ENCODE results near the gene MPV17.
"Not testable (repeated sequence)": the region's sequence is repeated elsewhere in the genome, so short reads cannot be mapped to it uniquely, and the experiment has no call there.

The MPV17 gene, protein sequence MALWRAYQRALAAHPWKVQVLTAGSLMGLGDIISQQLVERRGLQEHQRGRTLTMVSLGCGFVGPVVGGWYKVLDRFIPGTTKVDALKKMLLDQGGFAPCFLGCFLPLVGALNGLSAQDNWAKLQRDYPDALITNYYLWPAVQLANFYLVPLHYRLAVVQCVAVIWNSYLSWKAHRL

DNA sequence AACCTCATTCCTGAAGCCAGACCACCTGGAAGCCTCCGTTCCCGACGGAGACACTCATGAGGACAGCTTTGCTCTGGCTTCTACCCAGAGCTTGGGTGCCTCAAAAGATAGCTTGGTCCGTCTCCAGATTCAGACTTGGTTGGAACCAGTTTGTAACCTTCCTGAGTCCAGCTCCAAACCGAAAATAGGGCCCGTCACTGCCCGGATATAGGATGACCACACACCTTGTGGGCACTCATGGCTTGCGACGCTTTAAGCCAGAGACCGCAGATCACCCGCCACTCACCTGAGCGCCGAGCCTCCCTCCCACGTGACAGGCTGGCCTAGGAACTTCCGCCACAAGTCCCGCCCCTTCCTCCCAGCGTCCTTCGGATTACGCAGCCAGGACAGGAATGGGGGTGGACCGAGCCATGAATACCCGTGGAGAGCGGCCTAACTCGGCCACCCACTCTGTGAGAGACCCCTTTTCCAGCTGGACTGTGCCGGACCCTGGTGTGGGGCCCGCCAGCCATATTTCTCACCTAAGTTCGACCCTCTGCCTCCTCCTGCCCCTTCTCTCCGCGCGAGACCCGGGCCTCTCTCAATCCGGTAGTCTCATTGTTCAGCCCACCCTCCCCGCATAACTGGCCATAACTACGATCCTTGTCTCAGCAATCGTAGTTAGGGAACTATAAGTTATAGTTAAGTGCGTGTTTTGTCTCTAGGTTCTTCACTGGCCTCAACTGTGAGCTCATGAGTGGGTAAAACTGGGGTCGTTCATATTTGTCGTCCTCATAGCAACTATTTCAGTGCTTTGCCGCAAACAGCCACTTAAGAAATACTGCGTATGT is at the start of gene MPV17:
MPV17 (minus strand) TSS at position 332 of the 830 bp plus-strand sequence. CDS start 580 bp downstream, outside the sequence.
- FAIRE-seq (no peak), DNase-seq (ENCODE audit: low spot score) (peak; percentile 83)

DNA sequence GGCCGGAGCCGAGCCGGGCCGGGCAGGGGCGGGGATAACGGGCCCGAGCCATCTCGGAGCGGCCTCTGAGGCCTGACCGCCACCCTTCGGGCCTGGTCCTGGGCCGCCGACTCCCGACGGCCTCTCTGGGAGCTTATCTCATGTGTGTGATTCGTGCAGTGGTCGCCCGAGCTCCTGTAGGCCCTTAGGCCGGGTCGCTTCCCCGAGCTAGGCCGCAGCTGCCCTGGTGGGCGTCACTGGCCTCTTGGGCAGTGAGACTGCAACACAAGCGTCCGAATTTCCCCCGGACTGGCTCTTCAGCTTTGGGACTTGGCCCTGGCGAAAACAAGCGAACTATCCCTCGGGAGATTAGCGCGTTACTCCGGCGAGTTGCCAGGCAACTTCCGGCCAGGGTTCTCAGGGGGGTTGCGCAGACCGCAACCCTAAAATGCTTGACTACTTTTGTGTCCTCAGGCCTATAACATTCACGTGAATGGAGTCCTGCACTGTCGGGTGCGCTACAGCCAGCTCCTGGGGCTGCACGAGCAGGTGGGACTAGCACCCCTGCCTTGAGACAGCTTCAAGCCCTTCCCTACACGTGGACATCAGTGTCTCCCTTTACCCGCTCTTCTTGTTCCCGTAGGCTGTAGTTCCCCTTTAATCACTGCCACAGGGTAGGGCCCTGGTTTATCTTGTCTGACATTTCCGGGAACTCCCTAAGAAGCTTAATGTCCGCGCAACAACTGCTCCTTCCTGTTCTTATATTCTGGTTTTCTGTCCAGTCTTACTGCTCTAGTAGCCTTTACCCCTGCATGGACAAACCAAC is 48.1 kb upstream of the MPV17 start:
- peak; percentile 31 for DNase-seq (ENCODE audit: low spot score)
- FAIRE-seq = no peak

DNA sequence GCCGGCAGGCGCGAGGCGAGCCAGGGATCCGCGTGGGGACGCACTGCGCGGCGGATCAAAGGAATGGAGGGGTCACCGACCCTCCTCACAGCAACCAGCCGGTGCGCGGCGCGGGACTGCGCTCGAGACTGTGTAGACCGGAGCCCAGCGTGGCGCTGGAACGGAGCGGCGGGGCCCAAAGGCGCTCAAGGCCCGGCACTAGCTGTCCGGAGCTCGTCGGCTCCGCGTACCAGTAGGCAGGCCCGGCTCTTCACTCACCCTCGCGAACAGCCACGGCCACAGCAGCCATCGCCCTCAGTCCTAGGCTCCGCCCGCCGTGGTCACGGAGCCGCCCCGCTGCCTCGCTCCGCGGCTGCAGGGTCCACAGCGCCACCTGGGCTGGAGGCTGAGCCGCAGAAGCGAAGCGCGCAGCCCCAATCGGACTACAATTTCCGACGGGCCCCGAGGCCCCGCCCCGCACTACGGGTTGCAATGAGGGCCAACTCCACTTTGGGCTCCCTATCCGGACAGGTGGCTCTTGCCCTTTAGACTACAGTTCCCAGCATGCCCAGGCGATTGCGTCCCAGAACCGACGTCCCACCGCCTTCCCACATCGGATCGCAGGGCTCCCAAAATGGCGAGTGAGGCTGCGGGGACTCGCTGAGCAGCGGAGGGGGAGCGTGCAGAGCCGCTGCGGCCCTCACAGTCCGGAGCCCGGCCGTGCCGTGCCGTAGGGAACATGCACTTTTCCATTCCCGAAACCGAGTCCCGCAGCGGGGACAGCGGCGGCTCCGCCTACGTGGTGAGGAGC is 47.3 kb upstream of the MPV17 start, which contains the start of the genes EIF2B4 and SNX17:
EIF2B4 (minus strand) TSS at position 313 of the 790 bp plus-strand sequence; CDS start at position 289, 24 bp downstream.
SNX17 (plus strand) TSS at position 591 of the 790 bp plus-strand sequence; CDS start at position 719, 128 bp downstream.
- FAIRE-seq = peak; percentile 57
- DNase-seq (ENCODE audit: low spot score) = peak; percentile 98

DNA sequence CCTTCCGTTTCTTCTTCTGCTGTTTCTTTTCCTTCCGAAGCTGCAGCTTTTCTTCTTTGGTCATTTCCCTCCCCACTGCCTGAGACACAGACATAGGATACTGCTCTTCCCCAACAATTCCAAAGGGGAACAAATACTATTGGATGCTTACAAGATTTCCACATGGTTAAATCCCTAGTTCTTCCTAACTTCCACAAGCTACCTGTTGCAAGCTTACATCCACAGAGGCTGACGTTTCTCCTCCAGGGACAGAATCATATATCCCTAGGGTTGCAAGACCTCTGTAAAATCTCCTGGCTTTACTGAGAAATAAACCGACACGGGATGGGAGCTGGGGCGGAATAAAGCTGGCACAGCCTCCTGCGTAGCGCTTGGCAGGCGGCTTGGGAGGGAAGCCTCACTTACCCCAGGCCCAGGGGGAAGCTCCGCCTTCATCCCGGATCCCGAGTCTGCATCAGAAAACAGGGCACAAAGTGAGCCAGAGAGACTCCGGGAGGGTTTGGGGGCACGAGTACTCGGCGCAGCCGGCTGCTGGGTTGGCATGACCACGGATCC is 46.7 kb upstream of the MPV17 start:
- FAIRE-seq (no peak), DNase-seq (ENCODE audit: low spot score) (peak; percentile 13)

DNA sequence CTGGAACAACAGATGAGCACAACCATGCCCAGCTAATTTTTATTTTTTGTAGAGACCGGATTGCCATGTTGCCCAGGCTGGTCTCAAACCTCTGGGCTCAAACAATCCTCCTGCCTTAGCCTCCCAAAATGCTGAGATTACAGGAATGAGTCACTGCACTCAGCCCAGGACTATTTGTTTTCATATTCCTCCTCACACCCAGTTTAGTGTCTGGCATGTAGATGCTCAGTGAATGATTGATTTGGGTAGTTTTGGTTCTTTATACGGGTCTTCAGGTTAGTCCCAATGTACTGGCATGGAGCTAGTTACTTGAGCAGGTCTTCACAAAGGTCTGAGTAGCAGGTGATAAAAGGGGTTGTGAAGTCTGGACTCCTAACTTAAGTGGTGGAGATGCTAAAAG is 41.0 kb upstream of the MPV17 start:
- FAIRE-seq (no peak), DNase-seq (ENCODE audit: low spot score) (no peak)

DNA sequence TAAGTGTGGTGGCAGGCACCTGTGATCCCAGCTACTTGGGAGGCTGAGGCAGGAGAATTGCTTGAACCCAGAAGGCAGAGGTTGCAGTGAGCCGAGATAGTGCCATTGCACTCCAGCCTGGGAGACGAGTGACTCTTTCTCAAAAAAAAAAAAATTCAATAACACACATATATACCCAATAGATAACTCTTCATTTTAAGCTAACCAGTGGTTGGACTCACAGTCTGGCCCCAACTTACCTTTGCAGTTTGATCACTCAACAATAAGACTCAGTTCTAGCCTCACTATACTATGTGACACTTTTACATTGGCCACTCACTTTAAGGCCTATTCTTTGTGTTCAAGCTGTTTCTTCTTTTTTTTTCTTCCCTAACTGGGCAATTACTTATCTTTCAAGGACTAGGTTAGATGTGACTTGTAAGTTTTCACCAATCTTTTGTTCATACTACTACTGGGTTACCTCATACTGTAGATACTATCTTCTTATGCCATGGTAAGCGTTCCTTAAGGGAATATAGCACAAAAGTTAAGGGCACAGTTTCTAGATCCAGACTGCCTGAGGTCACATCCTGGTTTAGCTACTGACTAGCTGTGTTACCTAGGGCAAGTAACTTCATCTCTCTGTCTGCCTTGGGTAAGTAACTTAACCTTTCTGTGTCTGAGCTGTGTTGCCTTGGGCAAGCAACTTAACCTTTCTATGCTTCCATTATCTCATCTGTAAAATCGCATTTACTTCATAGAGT is 40.0 kb upstream of the MPV17 start:
- FAIRE-seq = no peak
- DNase-seq (ENCODE audit: low spot score) = no peak

DNA sequence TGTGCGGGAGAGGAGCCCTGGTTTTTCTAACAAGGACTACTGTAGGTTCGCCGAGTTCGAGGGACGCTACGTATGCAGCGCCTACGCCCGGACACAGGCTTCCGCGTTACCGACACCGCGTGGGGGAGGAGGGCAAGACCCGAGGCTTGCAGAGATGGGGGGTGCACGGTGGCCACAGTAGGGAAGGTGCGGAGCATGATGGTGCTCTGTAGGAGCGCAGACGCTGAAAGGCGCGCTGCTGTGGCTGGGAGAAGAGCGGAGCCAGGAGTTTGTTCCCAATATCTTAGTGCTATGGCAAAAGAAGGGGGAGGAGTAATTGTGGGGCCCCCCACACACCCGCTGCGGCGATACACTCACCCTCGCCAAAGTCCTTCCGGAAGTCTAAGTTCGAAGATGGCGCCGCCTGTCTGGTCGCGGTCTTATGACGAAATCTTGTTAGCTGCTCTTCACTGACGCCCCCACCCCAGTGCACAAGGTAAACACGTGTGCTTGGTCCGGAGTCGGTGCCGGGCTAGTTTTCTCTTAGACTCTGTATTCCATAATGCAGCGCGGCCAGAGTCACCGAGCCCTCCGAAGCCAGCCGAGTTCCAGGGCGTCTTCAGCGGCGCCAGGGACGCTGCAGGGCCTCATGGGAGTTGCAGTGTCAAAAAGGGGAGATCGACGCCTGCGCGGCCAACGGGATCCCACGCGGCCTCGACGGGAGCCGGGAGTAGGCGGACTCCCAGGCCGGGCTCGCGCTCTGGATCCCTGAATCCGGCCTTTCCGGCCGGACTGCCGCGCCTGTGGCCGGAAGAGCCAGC is 33.7 kb upstream of the MPV17 start, which contains the start of gene GTF3C2:
GTF3C2 (minus strand) TSS at position 383 of the 800 bp plus-strand sequence. CDS start 13,210 bp downstream, outside the sequence.
- FAIRE-seq (peak; percentile 47), DNase-seq (ENCODE audit: low spot score) (peak; percentile 91)

DNA sequence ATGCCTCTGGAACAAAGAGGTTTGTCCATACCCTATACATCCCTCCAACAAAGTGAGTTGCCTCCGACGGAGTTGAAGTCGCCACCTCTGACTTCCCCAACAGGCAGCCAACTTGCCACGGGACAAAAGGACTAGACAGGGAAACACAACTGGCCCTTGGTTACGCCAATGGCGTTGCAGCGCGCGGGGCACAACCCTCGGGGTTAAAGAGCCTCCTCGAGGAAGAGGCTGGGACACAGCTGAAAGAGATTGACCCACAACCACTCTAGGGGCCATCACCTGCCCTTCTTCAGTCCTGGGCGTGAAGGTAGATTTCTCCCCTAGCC is 33.1 kb upstream of the MPV17 start:
- DNase-seq (ENCODE audit: low spot score) (peak; percentile 46), FAIRE-seq (no peak)

DNA sequence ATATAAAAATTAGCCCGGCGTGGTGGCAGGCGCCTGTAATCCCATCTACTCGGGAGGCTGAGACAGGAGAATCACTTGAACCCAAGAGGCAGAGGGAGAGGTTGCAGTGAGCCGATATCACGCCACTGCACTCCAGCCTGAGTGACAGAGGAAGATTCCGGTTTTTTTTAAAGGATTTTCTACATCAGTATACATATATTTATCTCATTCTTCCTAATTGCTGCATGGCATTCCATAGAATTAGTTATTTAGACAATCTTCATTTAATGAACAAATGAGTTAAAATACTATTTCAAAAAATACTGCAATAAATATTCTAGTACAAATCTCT is 31.7 kb upstream of the MPV17 start:
- DNase-seq (ENCODE audit: low spot score) = no peak
- no peak for FAIRE-seq

DNA sequence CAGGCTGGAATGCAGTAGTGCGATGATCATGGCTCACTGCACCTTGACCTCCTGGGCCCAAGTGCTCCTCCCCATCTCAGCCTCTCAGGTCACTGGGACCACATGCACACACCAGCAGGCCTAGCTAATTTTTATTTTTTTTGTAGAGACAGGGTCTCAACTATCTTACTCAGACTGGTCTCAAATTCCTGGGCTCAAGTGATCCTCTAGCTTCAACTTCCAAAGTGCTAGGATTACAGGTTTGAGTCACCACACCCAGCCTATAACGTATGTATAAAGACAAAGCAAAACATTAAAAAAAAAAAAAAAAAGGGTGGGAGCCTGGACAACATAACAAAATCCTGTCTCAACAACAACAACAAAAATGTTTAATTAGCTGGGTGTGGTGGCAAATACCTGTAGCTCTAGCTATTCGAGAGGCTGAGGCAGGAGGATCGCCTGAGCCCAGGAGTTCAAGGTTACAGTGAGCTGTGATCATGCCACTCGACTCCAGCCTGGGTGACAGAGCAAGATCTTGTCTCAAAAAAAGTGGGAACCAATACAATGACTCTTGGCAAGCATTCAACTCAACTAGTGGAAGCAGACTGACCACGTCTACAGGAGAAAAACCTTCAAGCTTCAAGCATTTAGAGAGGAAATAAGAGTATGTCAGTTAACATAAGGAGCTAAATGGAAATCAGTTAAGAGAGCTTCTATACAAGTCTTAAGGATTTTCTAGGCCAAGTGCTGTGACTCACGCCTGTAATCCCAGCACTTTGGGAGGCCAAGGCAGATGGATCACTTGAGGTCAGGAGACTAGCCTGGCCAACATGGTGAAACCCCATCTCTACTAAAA is 31.1 kb upstream of the MPV17 start:
- DNase-seq (ENCODE audit: low spot score) (no peak), FAIRE-seq (no peak)

DNA sequence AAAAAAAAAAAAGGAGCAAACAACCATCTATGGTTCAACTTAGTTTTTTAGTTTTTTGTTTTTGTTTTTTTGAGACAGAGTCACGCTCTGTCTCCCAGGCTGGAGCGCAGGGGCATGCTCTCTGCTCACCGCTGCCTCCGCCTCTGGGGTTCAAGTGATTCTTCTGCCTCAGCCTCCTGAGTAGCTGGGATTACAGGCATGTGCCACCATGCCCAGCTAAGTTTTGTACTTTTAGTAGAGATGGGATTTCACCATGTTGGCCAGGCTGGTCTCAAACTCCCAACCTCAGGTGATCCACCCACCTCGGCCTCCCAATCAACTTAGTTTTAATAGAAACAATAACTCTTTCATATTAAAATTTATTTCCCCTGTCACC is 30.5 kb upstream of the MPV17 start:
- FAIRE-seq; DNase-seq (ENCODE audit: low spot score): not testable (repeated sequence)

DNA sequence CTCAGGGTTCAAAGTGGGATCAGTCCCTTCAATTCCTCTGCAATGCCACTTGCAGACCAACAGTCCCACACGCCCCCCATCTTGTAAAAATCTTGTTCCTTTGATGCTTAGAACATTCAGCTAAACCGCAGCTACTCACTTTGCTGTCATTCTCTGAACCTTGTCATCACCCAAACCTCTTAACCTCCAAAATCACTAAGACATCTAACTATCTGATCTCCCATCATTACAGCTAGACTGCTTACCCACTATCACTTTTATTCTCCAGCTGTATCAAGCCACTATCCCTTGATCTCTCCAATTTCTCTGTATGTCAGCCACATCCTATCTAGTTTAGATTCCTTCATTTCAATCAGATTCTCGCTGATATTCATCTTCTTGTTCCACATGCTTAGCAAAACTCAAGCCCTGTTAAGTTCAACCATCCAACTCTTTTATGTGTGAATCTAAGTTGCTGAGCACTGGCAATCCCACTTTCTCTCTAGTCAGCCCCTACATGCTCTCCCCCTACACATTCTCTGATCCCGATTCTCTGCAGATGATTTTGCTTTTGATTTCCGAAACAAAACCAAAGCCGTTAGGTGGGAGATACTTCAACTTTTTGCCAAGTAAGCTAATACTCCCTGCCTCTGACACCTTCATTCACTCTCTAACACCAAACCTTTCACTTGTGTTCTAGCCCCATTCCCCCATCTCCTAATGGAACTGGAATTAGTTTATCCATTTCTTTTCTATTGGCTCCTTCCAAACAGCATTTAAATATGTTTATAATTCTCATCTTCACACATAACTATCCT is 29.1 kb upstream of the MPV17 start:
- no peak for FAIRE-seq
- no peak for DNase-seq (ENCODE audit: low spot score)

DNA sequence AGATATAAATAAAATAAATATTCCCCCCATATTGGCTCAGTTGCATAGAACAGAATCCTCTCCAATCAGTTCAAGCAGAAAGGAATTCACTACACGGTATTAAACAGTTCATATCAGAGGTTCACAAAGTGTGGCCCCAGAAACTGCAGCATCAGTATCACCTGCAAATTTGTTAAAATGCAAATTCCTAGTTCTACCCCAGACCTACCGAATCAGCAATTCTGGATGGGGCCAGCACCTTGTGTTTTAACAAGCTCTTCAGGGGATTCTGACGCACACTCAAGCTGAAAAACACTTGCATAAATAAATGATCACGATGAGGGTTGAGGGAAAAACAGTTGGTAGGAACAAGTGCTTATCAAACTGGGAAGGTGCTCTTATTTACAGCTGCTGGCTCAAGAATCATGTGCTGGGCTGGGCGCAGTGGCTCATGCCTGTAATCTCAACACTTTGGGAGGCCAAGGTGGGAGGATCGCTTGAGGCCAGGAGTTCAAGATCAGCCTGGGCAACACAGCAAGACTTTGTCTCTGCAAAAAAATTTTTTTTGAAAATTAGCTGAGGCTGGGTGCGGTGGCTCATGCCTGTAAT is 27.3 kb upstream of the MPV17 start:
- FAIRE-seq (no peak), DNase-seq (ENCODE audit: low spot score) (no peak)

DNA sequence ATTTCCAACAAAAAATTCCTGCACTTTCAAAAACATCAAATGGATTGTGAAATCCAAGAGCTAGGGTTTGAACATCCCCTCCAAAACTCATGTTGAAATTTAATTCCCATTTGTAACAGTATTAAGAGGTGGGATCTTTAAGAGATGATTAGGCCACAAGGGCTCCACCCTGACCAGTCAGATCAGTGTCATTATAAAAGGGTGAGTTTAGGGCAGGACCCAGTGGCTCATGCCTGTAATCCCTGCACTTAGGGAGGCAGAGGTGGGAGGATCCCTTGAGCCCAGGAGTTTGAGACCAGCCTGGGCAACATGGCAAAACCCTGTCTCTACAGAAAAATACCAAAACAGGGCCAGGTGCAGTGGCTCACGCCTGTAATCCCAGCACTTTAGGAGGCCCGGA is 24.7 kb upstream of the MPV17 start:
- FAIRE-seq (no peak), DNase-seq (ENCODE audit: low spot score) (no peak)

DNA sequence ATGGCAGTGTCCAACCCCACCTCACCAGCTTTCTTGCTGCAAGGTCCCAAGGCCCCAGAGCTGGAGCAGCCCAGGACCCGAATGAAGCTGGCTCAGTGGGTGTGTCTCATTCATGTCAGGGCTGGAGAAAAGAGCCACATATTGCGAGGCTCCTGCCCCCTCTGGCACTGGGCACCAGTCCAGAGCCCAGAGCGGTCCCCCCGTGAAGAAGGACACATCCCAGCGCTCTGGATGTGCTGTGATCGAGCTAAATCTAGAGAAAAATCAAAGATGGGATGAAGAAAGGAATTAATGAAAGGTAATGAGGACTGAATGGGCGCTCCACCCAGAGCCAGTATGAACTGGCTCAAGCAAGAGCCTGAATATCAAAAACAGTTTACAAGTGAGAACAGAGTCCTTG is 13.3 kb upstream of the MPV17 start:
- FAIRE-seq (no peak), DNase-seq (ENCODE audit: low spot score) (no peak)

DNA sequence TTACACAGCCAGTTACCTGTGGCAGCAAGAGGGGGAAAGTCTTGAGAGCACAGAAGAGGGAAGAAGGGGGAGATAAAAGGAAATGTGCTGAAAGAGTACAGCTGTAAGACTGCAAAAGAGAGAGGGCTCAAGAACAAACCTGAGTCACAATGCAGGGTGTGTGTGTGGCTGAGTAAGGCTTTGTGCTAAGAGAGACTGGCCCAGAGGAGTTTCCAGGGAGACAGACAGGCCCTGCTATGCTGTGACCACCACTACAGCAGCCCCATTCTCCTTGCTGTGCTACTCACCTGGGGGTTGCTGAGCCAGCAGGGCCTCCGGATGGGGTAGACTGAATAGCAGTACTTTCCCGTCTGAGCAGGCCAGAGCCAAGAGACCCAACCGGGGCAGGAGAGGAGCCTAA is 12.4 kb upstream of the MPV17 start:
- DNase-seq (ENCODE audit: low spot score) (no peak), FAIRE-seq (no peak)

DNA sequence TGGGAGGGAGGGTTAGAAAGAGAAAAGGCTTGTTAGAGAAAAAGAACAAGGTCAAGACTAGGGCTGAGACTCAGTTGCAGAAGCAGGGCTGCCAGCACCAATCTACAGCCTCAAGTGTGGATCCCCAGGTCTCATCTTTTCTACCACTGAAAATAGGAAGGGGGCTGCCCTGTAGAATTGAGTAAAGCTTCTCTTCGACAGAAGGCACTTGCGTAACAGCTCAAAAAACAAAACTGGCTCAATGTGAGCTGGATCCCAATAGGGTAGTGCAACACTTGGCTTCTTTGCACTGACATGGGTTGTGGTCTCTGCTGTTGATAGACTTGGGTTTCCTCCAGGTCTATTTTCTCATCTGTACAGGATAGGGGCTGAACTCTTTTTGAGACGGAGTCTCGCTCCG is 1.8 kb upstream of the MPV17 start:
- DNase-seq (ENCODE audit: low spot score) = no peak
- no peak for FAIRE-seq
